ENCODE results near the gene SCARB1.

DNA sequence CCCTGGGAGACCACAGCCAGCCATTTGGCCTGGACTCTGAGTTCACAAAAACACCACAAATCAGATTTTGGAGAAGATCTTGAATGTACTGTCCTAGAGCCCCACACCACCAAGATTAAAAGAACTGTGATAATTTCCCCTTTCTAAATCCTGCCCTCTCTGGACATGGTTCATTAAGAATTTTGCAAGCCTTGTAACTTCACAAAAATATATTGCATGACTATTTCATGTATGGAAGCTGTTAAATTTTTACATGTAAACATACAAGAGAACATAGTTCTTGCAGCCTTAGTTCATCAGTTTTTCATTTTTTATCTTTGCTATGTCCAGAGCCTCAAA, 97.0 kb downstream of the SCARB1 start:
- TF ChIP-seq, protein P1, sequence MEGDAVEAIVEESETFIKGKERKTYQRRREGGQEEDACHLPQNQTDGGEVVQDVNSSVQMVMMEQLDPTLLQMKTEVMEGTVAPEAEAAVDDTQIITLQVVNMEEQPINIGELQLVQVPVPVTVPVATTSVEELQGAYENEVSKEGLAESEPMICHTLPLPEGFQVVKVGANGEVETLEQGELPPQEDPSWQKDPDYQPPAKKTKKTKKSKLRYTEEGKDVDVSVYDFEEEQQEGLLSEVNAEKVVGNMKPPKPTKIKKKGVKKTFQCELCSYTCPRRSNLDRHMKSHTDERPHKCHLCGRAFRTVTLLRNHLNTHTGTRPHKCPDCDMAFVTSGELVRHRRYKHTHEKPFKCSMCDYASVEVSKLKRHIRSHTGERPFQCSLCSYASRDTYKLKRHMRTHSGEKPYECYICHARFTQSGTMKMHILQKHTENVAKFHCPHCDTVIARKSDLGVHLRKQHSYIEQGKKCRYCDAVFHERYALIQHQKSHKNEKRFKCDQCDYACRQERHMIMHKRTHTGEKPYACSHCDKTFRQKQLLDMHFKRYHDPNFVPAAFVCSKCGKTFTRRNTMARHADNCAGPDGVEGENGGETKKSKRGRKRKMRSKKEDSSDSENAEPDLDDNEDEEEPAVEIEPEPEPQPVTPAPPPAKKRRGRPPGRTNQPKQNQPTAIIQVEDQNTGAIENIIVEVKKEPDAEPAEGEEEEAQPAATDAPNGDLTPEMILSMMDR (IDR thresholded peaks at IDR 0.05), result no peak
- TF ChIP-seq ZFX (IDR thresholded peaks at IDR 0.05; ENCODE audit: borderline replicate concordance), result no peak

Measured in 22Rv1 (cell line).